ENCODE results near the gene NOX3. TPM values are rescaled to one million over a fixed set of nuclear protein-coding genes. Genes with fewer than 3 reads are reported as not detected.

NOX3 gene
- total and polyA plus RNA-seq, 10 of the 15 experiments (the other 5 are each of a cell fraction or from before 2014, with no cell fraction given) = not detected

GRCh38 chr6:155441112-155441465 lies 14.6 kb downstream of the NOX3 start:
- 94% methylated on average over 4 of the region's 4 CpGs for WGBS (ENCODE audit: insufficient coverage, insufficient replicate concordance, low lambda C conversion rate, missing lambda C conversion rate)
- H3K4me2 ChIP-seq (ENCODE audit: control insufficient read depth, insufficient read depth) = no peak overlapping the region
- ChIA-PET POLR2A (interaction anchor here (0.7 kb wide), 1 partner anchor 193 kb away, joined by 3 read pairs; no protein-coding TSS in a partner anchor), SMC1A (ENCODE audit: uncharacterized antibody, unreplicated experiment) (interaction anchor here (0.7 to 1.7 kb wide), 4 partner anchors 14 to 97 kb away, joined by 3 to 5 read pairs (median 3); no protein-coding TSS in a partner anchor), CTCF (interaction anchor here (1.0 kb wide), 1 partner anchor 264 kb away, joined by 3 read pairs; no protein-coding TSS in a partner anchor), RAD21 (ENCODE audit: unreplicated experiment) (no interaction called here)
- intact Hi-C loops (cut with micrococcal nuclease; ENCODE audit: unreplicated experiment) = no loop called here
- DNase-seq (ENCODE audit: low read depth, low spot score) = no peak
- H3K9me3 ChIP-seq (replicated peaks; ENCODE audit: control insufficient read depth, insufficient read depth, low read length) = no peaks in the 10 kb centered on the region
- no peak overlapping the region for H3K27ac ChIP-seq (ENCODE audit: control insufficient read depth, insufficient read depth)
- no peaks in the 10 kb centered on the region for H3K36me3 ChIP-seq (ENCODE audit: control insufficient read depth in 2 of 2, insufficient read depth in 2 of 2, low read length in 1 of 2)
- H3K4me3 ChIP-seq = no peak overlapping the region
- no peak for TF ChIP-seq CBFB (IDR thresholded peaks at IDR 0.05; ENCODE audit: low read depth)
- no peak for TF ChIP-seq RAD21 (IDR thresholded peaks at IDR 0.05; ENCODE audit: insufficient read depth, low read depth, low read length)
- TF ChIP-seq RFX5 (IDR thresholded peaks at IDR 0.05; ENCODE audit: low read depth, low read length) = no peak
- in situ Hi-C loops (cut with MboI) = no loop called here
- no peak overlapping the region for H3K9ac ChIP-seq (ENCODE audit: control insufficient read depth, insufficient read depth, low read length)
- H3K4me1 ChIP-seq (ENCODE audit: control insufficient read depth, insufficient read depth, low read length) = peaks cover 8% of the 10 kb centered on the region
- no peaks in the 10 kb centered on the region for H4K20me1 ChIP-seq (ENCODE audit: control insufficient read depth, insufficient read depth)
- no TSS peak for BruUV-seq (replicated peaks)
- no peaks in the 10 kb centered on the region for H3K79me2 ChIP-seq (ENCODE audit: control insufficient read depth, insufficient read depth, low read length)
- H3K27me3 ChIP-seq (replicated peaks in 1 of 2; ENCODE audit: control insufficient read depth in 2 of 2, insufficient read depth in 2 of 2, low read length in 1 of 2) = no peaks in the 10 kb centered on the region
- no peak for FAIRE-seq
- no peak for ATAC-seq
- no peak overlapping the region for H2AFZ ChIP-seq (ENCODE audit: control insufficient read depth, low read depth, low read length)

- DNase-seq (ENCODE audit: low read depth, low spot score) (no peak), ATAC-seq (no peak), FAIRE-seq (no peak)
- Histone ChIP-seq H3K9ac (ENCODE audit: control insufficient read depth, insufficient read depth, low read length) (no peak overlapping the region), H2AFZ (ENCODE audit: control insufficient read depth, low read depth, low read length) (no peak overlapping the region), H3K36me3 (ENCODE audit: control insufficient read depth in 2 of 2, insufficient read depth in 2 of 2, low read length in 1 of 2) (no peaks in the 10 kb centered on the region), H3K27ac (ENCODE audit: control insufficient read depth, insufficient read depth) (no peak overlapping the region), H3K4me2 (ENCODE audit: control insufficient read depth, insufficient read depth) (no peak overlapping the region), H3K4me3 (no peak overlapping the region), H3K27me3 (replicated peaks in 1 of 2; ENCODE audit: control insufficient read depth in 2 of 2, insufficient read depth in 2 of 2, low read length in 1 of 2) (no peaks in the 10 kb centered on the region), H4K20me1 (ENCODE audit: control insufficient read depth, insufficient read depth) (no peaks in the 10 kb centered on the region), H3K79me2 (ENCODE audit: control insufficient read depth, insufficient read depth, low read length) (no peaks in the 10 kb centered on the region), H3K9me3 (replicated peaks; ENCODE audit: control insufficient read depth, insufficient read depth, low read length) (no peaks in the 10 kb centered on the region), H3K4me1 (ENCODE audit: control insufficient read depth, insufficient read depth, low read length) (peaks cover 8% of the 10 kb centered on the region)
- ChIA-PET RAD21 (ENCODE audit: unreplicated experiment) (interaction anchor here (0.7 kb wide), 1 partner anchor 259 kb away, joined by 4 read pairs; no protein-coding TSS in a partner anchor), POLR2A (interaction anchor here (0.7 kb wide), 2 partner anchors 193 to 588 kb away, joined by 3 read pairs; no protein-coding TSS in a partner anchor), SMC1A (ENCODE audit: uncharacterized antibody, unreplicated experiment) (interaction anchor here (0.7 to 1.7 kb wide), 4 partner anchors 15 to 124 kb away, joined by 3 to 5 read pairs (median 3); no protein-coding TSS in a partner anchor), CTCF (interaction anchor here (0.6 kb wide), 1 partner anchor 77 kb away, joined by 5 read pairs; no protein-coding TSS in a partner anchor)
- 78% methylated on average over 6 of the region's 6 CpGs for WGBS (ENCODE audit: insufficient coverage, insufficient replicate concordance, low lambda C conversion rate, missing lambda C conversion rate)
- intact Hi-C loops (cut with micrococcal nuclease; ENCODE audit: unreplicated experiment) = no loop called here
- no TSS peak for BruUV-seq (replicated peaks)
- in situ Hi-C loops (cut with MboI) = no loop called here
- TF ChIP-seq ZBED1 (IDR thresholded peaks at IDR 0.05; ENCODE audit: borderline replicate concordance) (no peak), PKNOX1 (IDR thresholded peaks at IDR 0.05) (no peak), SMAD5 (IDR thresholded peaks at IDR 0.05; ENCODE audit: low read depth) (no peak), RCOR1 (conservative IDR thresholded peaks at IDR 0.05; ENCODE audit: low read depth, low read length) (no peak), BMI1 (IDR thresholded peaks at IDR 0.05; ENCODE audit: borderline replicate concordance) (no peak), ZNF592 (IDR thresholded peaks at IDR 0.05) (no peak)
Observed at GRCh38 chr6:155440398-155441111, 15.1 kb downstream of the NOX3 start.
